Heart left ventricle (tissue), 16 donors: ENCODE results near the gene PTGER3. TPM values are rescaled to one million over a fixed set of nuclear protein-coding genes. Genes with fewer than 3 reads are reported as not detected.

Experiments
- ATAC-seq, 4 donors: fragments of 200-7000 bp; cut with Tn5 transposase; one replicate each; pipeline ENCODE4 v1.9.1; 2020 to 2022; ENCODE audit warnings: moderate library complexity in 4 of 4, mild to moderate bottlenecking in 3 of 4, moderate number of reproducible peaks in 1 of 4
- DNase-seq, 5 donors: peaks; one replicate each; pipeline ENCODE4 v3.0.0-alpha.2; 2020
- H3K27ac ChIP-seq, 12 donors: fragments of 200-600 bp; sonication (generic) in 4 of 12; one replicate each; pipeline versions ENCODE4 v1.5.0 to v1.8.0; 2016 to 2022; ENCODE audit warnings: mild to moderate bottlenecking in 2 of 12
- H3K27me3 ChIP-seq, 9 donors: fragments of 200-600 bp; sonication (generic) in 2 of 9; one replicate each; pipeline versions ENCODE4 v1.5.1 to v1.8.0; 2016 to 2022; ENCODE audit warnings: mild to moderate bottlenecking in 3 of 9
- H3K36me3 ChIP-seq, 9 donors: fragments of 200-600 bp; sonication (generic) in 2 of 9; one replicate each; pipeline versions ENCODE4 v1.5.0 to v1.8.0; 2018 to 2022; ENCODE audit warnings: mild to moderate bottlenecking in 2 of 9
- H3K4me1 ChIP-seq, 12 donors: fragments of 200-600 bp; sonication (generic) in 4 of 12; one replicate each; pipeline versions ENCODE4 v1.5.0 to v1.8.0; 2016 to 2022; ENCODE audit warnings: mild to moderate bottlenecking in 3 of 12
- H3K4me3 ChIP-seq, 12 donors: fragments of 200-600 bp; sonication (generic) in 4 of 12; one replicate each; pipeline versions ENCODE4 v1.5.0 to v1.8.0; 2017 to 2022; ENCODE audit warnings: mild to moderate bottlenecking in 9 of 12, moderate library complexity in 4 of 12
- H3K9me3 ChIP-seq, 12 donors: fragments of 200-600 bp; sonication (generic) in 4 of 12; one replicate each; pipeline versions ENCODE4 v1.5.0 to v1.8.0; 2016 to 2022; ENCODE audit warnings: mild to moderate bottlenecking in 1 of 12
- POLR2A ChIP-seq, 2 donors: fragments of 450-650 bp; IDR thresholded peaks; one replicate each; pipeline ENCODE4 v1.6.1; 2017; ENCODE audit warnings: antibody characterized with exemption in 2 of 2, mild to moderate bottlenecking in 2 of 2, moderate library complexity in 2 of 2
- WGBS, 4 donors: extraction: QIAGEN DNeasy Blood & Tissue Kit in 2 of 4; methylation state at CpG; one replicate each; pipeline versions ENCODE4 v1.1.5 to v1.1.7; 2013 to 2018; 5-methylcytosine and 5-hydroxymethylcytosine counted together
- intact Hi-C, 10 donors: fragments of 100-400 bp; cut with DNase I; formaldehyde crosslinking; loops; one replicate each; pipeline versions ENCODE4 v1.11.1 to v1.14.2; 2022
- polyA plus RNA-seq, 2 donors: library from polyadenylated mRNA; stranded (reverse); fragments of 200-250 nt; gene quantifications; one replicate each; pipeline ENCODE4 v1.2.3, GENCODE V29; 2013
- total RNA-seq, 9 donors: library from RNA; depleted of rRNA in 2 of 9; stranded (reverse); fragments of >200 nt in 2 of 9; fragmentation: NEBNext Ultra II Directional in 3 of 9; extraction: Animal tissue kit (Norgen Biotek cat#: 25700) in 3 of 9; gene quantifications; one replicate each; pipeline versions ENCODE4 v1.1.0 to v1.2.4, GENCODE V29; 2016 to 2023
- TF ChIP-seq, protein P1 (sequence below), 12 donors: fragments of 200-600 bp; sonication (generic) in 4 of 12; IDR thresholded peaks; one replicate each; pipeline versions ENCODE4 v1.5.0 to v1.8.0; 2018 to 2022; ENCODE audit warnings: antibody characterized with exemption in 12 of 12, mild to moderate bottlenecking in 5 of 12
- donor health status: ischemic (EF 13 %, LVEDD 7.1; RV severe dilation, severe dysfunction).
- donor health status: healthy with polysubstance abuse.
- donor health status: DM: no; HTN: yes; CAD: no.
- donor health status: DM: no; HTN: no; CAD: no.
- donor health status: ischemic (EF 25% LVEDD 6.9; RV normal size, moderate dysfunction).
- donor health status: ischemic (EF 25% LVEDD 5.7; RV mildly dilated, moderate dysfunction).
- donor health status: healthy.
- donor health status: DM: yes; HTN: yes; CAD: no.
- donor health status: ischemic (EF 35%, LVEDD 5.7; RV mildly dilated, moderate dysfunction).
- donor health status: nonischemic (EF 11% LVEDD 7.7; RV severe dilation, severe dysfunction).
- donor health status: DM: yes; HTN: yes; CAD: no.
- donor health status: PGD.
- donor health status: ischemic (EF 29% LVEDD 5.4; RV normal size, mild dysfunction).
- donor health status: nonischemic (EF 23%, LVEDD 6.1; RV moderate dilation, normal function).

Gene PTGER3
- total and polyA plus RNA-seq, 11 donors, result 0.45 to 11.6 (median 1.3) TPM

DNA sequence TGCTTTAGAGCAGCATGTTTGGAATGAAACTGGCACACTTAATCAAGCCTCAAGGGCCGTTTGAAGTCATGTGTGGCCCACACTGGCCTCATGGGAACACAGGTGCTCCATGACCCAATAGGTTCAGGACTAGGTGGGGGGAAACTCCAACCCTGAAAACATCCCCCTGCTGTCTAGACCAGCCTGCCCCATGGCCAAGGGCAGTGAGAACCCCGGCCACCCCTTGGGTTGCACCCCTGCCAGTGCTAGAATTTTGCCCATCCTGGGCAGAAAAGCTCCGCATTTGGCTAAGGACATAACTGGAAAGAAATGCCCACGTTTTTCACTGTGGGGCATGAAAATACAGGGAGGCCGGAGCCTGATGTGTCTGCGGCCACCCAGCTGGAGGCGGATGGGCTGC, 6.1 kb upstream of the PTGER3 start:
- intact Hi-C loops, result loop anchor here in 3 of 10 donors (5.0 to 10.0 kb wide), 3 partner anchors 371 to 619 kb away; no protein-coding TSS in a partner anchor
- H3K9me3 ChIP-seq, result no peaks in the 10 kb centered on the region
- TF ChIP-seq, protein P1, sequence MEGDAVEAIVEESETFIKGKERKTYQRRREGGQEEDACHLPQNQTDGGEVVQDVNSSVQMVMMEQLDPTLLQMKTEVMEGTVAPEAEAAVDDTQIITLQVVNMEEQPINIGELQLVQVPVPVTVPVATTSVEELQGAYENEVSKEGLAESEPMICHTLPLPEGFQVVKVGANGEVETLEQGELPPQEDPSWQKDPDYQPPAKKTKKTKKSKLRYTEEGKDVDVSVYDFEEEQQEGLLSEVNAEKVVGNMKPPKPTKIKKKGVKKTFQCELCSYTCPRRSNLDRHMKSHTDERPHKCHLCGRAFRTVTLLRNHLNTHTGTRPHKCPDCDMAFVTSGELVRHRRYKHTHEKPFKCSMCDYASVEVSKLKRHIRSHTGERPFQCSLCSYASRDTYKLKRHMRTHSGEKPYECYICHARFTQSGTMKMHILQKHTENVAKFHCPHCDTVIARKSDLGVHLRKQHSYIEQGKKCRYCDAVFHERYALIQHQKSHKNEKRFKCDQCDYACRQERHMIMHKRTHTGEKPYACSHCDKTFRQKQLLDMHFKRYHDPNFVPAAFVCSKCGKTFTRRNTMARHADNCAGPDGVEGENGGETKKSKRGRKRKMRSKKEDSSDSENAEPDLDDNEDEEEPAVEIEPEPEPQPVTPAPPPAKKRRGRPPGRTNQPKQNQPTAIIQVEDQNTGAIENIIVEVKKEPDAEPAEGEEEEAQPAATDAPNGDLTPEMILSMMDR (IDR thresholded peaks at IDR 0.05), result no peak
- no peak for TF ChIP-seq POLR2A (IDR thresholded peaks at IDR 0.05)
- H3K27me3 ChIP-seq, result peaks cover 0 to 16% (median 0%) of the 10 kb centered on the region in 9 donors
- ATAC-seq (peak in 2 of 4 donors; percentile 12 to 24), DNase-seq (no peak)
- peaks cover 0 to 25% (median 7%) of the 10 kb centered on the region in 9 donors for H3K36me3 ChIP-seq
- H3K4me1 ChIP-seq, result no peaks in the 10 kb centered on the region
- no peak overlapping the region for H3K27ac ChIP-seq
- H3K4me3 ChIP-seq, result no peak overlapping the region
- 67 to 77% (median 71%) methylated on average over 4 to 7 of the region's 7 CpGs for whole genome bisulfite sequencing, 4 donors

GRCh38 chr1:71053146-71053545, 5.5 kb upstream of the PTGER3 start:
- no peak for ATAC-seq
- intact Hi-C loops, result loop anchor here in 3 of 10 donors (5.0 to 10.0 kb wide), 3 partner anchors 371 to 618 kb away; no protein-coding TSS in a partner anchor
- 67 to 95% (median 74%) methylated on average over 1 of the region's 1 CpG for WGBS, 4 donors

DNA sequence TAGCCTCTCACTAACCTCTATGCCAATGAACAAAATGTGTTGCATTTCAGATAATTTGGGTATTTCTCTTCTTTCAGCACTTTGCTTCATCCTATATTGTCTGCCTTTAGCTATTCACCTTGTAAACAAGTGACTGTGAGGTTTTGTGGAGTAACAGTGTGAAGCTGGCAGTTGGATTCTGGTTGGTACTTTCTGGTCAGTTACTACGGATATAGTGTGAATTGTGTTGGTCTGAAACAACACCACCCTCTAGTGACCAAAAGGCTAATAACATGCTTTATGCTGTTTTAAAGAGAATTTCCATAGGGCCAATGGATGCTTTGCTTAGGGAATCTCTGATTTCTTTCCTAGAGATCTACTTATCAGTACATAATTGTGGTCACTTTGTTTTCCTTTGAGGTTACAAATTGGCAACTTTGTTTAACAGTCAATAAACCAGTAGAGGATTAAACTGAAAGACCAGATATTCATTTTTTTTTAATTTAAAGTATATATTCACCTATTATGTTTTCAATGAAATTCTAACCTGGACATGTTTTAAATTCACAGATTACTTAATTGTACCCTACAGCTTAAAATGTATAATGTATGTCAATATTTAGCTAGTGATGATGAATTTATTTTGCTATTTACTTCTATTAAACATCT, 2.5 kb upstream of the PTGER3 start:
- DNase-seq (no peak), ATAC-seq (peak in 3 of 4 donors; percentile 56 to 68 (median 61))
- intact Hi-C loops, result loop anchor here (2.0 to 10.0 kb wide), 9 partner anchors 363 to 615 kb away; no protein-coding TSS in a partner anchor
- Histone ChIP-seq H3K4me3 (no peak overlapping the region), H3K27me3 (peaks cover 6 to 49% (median 26%) of the 10 kb centered on the region in 9 donors), H3K27ac (no peak overlapping the region), H3K36me3 (no peaks in the 10 kb centered on the region), H3K9me3 (no peaks in the 10 kb centered on the region), H3K4me1 (peaks cover 0 to 20% (median 8%) of the 10 kb centered on the region in 12 donors)
- TF ChIP-seq, protein P1 (IDR thresholded peaks at IDR 0.05), result peak; percentile 62 to 86 (median 72)
- TF ChIP-seq POLR2A (IDR thresholded peaks at IDR 0.05), result no peak
- WGBS, 4 donors, result 0 to 4% (median 0%) methylated on average over 1 of the region's 1 CpG

More at GRCh38 chr1:71053146-71053545, 5.5 kb upstream of the PTGER3 start:
- no peak overlapping the region for H3K27ac ChIP-seq
- no peaks in the 10 kb centered on the region for H3K9me3 ChIP-seq
- TF ChIP-seq POLR2A (IDR thresholded peaks at IDR 0.05), result no peak
- TF ChIP-seq, protein P1 (IDR thresholded peaks at IDR 0.05), result no peak
- H3K27me3 ChIP-seq, result peaks cover 0 to 22% (median 6%) of the 10 kb centered on the region in 9 donors
- H3K4me1 ChIP-seq, result peaks cover 0 to 3% (median 0%) of the 10 kb centered on the region in 12 donors
- no peak for DNase-seq
- no peak overlapping the region for H3K4me3 ChIP-seq
- H3K36me3 ChIP-seq, result peaks cover 0 to 19% (median 3%) of the 10 kb centered on the region in 9 donors

GRCh38 chr1:71046891-71047634, 553 bp downstream of the PTGER3 start:
- TF ChIP-seq, protein P1 (IDR thresholded peaks at IDR 0.05), result no peak
- no peak for TF ChIP-seq POLR2A (IDR thresholded peaks at IDR 0.05)
- 1 to 12% (median 2%) methylated on average over 31 to 73 of the region's 73 CpGs for WGBS, 4 donors
- intact Hi-C loops, result loop anchor here in 2 of 10 donors (5.0 kb wide), 3 partner anchors 360 to 520 kb away; no protein-coding TSS in a partner anchor
- DNase-seq (peak in 1 of 5 donors; percentile 66), ATAC-seq (peak in 2 of 4 donors; percentile 46 to 60)
- H3K9me3 ChIP-seq, result no peaks in the 10 kb centered on the region
- H3K36me3 ChIP-seq, result no peaks in the 10 kb centered on the region
- H3K4me3 ChIP-seq, result peak overlapping the region; percentile 15 to 59 (median 50)
- H3K27ac ChIP-seq, result peak overlapping the region in 1 of 12 donors; percentile 32
- peaks cover 6 to 58% (median 26%) of the 10 kb centered on the region in 9 donors for H3K27me3 ChIP-seq
- peaks cover 0 to 20% (median 8%) of the 10 kb centered on the region in 12 donors for H3K4me1 ChIP-seq
